OCI-LY3 (cell line): ENCODE results near the gene OMA1.

Source experiments
- H2AFZ ChIP-seq: fragments of 200-600, 300-600 bp; shearing (Covaris generic); 2 replicates; pipeline ENCODE4 v1.6.0; 2014; ENCODE audit warnings: antibody characterized with exemption, low read depth, low read length
- H3K27ac ChIP-seq: fragments of 200-600, 300-600 bp; sonication (generic); 2 replicates; pipeline ENCODE4 v1.5.1; 2014; ENCODE audit warnings: mild to moderate bottlenecking, low read length, moderate library complexity, mixed read lengths
- H3K27me3 ChIP-seq: fragments of 200-600, 300-600 bp; sonication (generic); 2 replicates; pipeline ENCODE4 v1.6.1; 2014; ENCODE audit warnings: low read depth, low read length, mixed read lengths
- H3K36me3 ChIP-seq: fragments of 200-600, 300-600 bp; sonication (generic); replicated peaks from 2 replicates; pipeline ENCODE3; 2014; ENCODE audit warnings: low read depth, low read length, mixed read lengths
- H3K4me1 ChIP-seq: fragments of 300-600, 200-600 bp; sonication (generic); 2 replicates; pipeline ENCODE4 v1.6.1; 2014; ENCODE audit warnings: low read length, mixed read lengths
- H3K4me2 ChIP-seq: fragments of 200-600, 300-600 bp; sonication (generic); 2 replicates; pipeline ENCODE4 v1.6.1; 2014; ENCODE audit warnings: low read length, mixed read lengths
- H3K4me3 ChIP-seq: fragments of 300-600, 200-600 bp; sonication (generic); 2 replicates; pipeline ENCODE4 v1.5.1; 2014; ENCODE audit warnings: antibody characterized with exemption, mild to moderate bottlenecking, low read length, moderate library complexity
- H3K79me2 ChIP-seq: fragments of 300-600, 200-600 bp; shearing (Covaris generic); 2 replicates; pipeline ENCODE4 v1.6.1; 2014; ENCODE audit warnings: mild to moderate bottlenecking, low read length, mixed read lengths
- H3K9ac ChIP-seq: fragments of 300-600, 200-600 bp; shearing (Covaris generic); 2 replicates; pipeline ENCODE4 v1.6.0; 2014; ENCODE audit warnings: mild to moderate bottlenecking, low read length, moderate library complexity
- H3K9me3 ChIP-seq: fragments of 200-600, 300-600 bp; shearing (Covaris generic); 2 replicates; pipeline ENCODE4 v1.6.1; 2014; ENCODE audit warnings: low read length, mixed read lengths; ENCODE audit not compliant: insufficient read depth
- H4K20me1 ChIP-seq: fragments of 200-600, 300-600 bp; sonication (generic); 2 replicates; pipeline ENCODE4 v1.6.1; 2016; ENCODE audit warnings: low read length, mixed read lengths; ENCODE audit not compliant: insufficient read depth
- EZH2phosphoT487 ChIP-seq: fragments of 200-600 bp; shearing (Covaris generic); IDR thresholded peaks from 2 replicates; pipeline ENCODE4 v1.6.1; 2018; ENCODE audit warnings: antibody characterized with exemption, mixed run types, low read depth
- TF ChIP-seq, protein P1 (sequence below): fragments of 200-600, 300-600 bp; sonication (generic); IDR thresholded peaks from 2 replicates; pipeline ENCODE4 v1.5.1; 2014; ENCODE audit warnings: antibody characterized with exemption, low read length, low read depth

Gene OMA1

DNA sequence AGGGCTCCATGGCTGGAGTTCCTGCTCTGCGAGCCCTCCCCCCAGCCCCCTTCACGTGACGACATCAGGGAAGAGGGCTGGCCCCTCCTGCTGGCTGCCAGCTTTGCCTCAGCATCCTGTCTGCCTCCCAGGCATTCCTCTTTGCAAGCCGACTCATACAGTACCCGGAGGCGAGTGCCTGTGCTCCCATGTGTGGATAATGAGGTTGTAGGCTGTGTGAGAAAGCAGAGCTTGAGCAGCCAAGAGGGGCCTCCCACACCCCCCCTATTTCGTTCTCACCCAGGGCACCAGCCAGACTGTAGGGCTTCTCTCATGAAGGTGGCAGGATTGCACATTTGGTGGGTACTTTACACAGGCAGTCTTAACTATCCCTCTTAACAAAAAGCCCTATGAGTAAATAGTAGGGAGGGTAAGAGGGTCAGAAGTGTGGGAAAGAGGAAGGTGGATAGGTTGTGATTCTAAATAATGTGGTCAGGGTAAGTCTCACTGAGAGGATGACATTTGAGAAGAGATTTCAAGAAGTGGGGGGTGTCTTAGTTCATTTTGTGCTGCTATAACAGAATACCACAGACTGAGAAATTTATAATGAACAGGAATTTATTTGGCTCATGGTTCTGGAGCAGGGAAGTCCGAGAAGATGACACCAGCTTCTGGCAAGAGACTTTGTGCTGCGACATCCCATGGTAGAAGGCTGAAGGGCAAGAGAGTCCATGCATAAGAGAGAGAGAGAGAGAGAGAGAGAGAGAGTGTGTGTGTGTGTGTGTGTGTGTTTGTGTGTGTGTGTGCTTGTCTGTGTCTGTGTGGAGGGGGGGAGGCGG lies 113.5 kb downstream of the OMA1 start:
- H3K9ac ChIP-seq: peak overlapping the region; percentile 13; the same call in 1 of the 2 replicates
- H3K27ac ChIP-seq: peak overlapping the region; percentile 32; the same call in 1 of the 2 replicates
- H3K9me3 ChIP-seq: no peaks in the 10 kb centered on the region
- H4K20me1 ChIP-seq: no peaks in the 10 kb centered on the region
- 0 out of 2 replicates have a peak overlapping the region, but pooled peaks have one; percentile 24 for H3K4me3 ChIP-seq
- no peaks in the 10 kb centered on the region for H3K36me3 ChIP-seq
- no peaks in the 10 kb centered on the region for H3K79me2 ChIP-seq
- no peaks in the 10 kb centered on the region for H3K27me3 ChIP-seq
- TF ChIP-seq, protein P1, sequence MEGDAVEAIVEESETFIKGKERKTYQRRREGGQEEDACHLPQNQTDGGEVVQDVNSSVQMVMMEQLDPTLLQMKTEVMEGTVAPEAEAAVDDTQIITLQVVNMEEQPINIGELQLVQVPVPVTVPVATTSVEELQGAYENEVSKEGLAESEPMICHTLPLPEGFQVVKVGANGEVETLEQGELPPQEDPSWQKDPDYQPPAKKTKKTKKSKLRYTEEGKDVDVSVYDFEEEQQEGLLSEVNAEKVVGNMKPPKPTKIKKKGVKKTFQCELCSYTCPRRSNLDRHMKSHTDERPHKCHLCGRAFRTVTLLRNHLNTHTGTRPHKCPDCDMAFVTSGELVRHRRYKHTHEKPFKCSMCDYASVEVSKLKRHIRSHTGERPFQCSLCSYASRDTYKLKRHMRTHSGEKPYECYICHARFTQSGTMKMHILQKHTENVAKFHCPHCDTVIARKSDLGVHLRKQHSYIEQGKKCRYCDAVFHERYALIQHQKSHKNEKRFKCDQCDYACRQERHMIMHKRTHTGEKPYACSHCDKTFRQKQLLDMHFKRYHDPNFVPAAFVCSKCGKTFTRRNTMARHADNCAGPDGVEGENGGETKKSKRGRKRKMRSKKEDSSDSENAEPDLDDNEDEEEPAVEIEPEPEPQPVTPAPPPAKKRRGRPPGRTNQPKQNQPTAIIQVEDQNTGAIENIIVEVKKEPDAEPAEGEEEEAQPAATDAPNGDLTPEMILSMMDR: no peak
- TF ChIP-seq EZH2phosphoT487: no peak
- H3K4me2 ChIP-seq: peak overlapping the region; percentile 59
- peaks cover 27% of the 10 kb centered on the region for H3K4me1 ChIP-seq
- no peak overlapping the region; the same call in 1 of the 2 replicates for H2AFZ ChIP-seq

DNA sequence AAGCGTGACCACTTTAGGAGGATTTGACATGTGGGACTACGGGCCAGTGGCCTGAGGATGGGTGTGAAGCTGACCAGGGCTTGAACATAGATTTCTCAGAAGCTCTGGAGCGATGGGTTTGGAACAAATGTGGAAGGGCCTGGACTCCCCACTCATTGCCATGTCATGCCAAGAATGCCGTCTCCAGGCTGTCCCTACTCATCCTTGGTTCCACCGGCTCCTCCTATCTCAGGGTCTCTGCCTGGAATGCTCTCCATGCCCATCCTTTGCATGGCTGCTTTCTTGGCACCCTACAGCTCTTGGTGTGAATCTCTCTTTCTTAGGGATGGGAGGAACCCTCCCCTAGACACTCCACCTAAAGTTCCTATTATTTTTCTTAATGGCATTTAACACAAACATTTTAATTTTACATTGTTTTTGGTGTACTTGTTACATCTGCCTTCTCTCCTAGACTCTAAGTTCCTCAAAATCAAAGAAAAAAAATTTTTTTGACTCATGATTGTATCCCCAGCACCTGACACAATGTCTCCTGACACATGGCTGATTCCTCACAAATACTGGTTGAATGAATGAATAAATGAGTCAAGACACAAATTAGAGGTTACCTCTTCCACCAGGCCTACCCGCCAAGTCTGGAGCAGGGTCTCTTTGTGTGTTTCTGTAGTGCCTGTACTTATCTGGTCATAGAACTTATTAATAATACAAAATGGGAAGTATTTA lies 114.5 kb downstream of the OMA1 start:
- TF ChIP-seq, protein P1: no peak
- no peak for TF ChIP-seq EZH2phosphoT487
- Histone ChIP-seq H4K20me1 (no peaks in the 10 kb centered on the region), H3K9me3 (no peaks in the 10 kb centered on the region), H3K36me3 (no peaks in the 10 kb centered on the region), H2AFZ (no peak overlapping the region), H3K4me1 (peaks cover 27% of the 10 kb centered on the region), H3K9ac (0 out of 2 replicates have a peak overlapping the region, but pooled peaks have one; percentile 13), H3K27ac (peak overlapping the region; percentile 32; the same call in 1 of the 2 replicates), H3K4me2 (peak overlapping the region; percentile 59), H3K27me3 (no peaks in the 10 kb centered on the region), H3K79me2 (no peaks in the 10 kb centered on the region), H3K4me3 (no peak overlapping the region)
